Panc1 (cell line): ENCODE data around the gene LINC00237. TPM values are rescaled to one million over a fixed set of nuclear protein-coding genes. Genes with fewer than 3 reads are reported as not detected.

Experiments
- ATAC-seq: fragments of 200-7000 bp; cut with Tn5 transposase; 2 replicates; pipeline ENCODE4 v1.9.1; 2020; ENCODE audit warnings: mild to moderate bottlenecking, moderate library complexity
- BruUV-seq: library from RNA; stranded (reverse); fragments of 400-500 nt; replicated peaks from 2 replicates; lab custom pipeline; 2021; lab: Mats Ljungman, UMichigan
- CTCF ChIA-PET: fragments of 300-600 bp; sonication (Branson Sonifier 250); formaldehyde crosslinking; loops from one replicate; lab custom pipeline; 2022; ENCODE audit warnings: antibody characterized with exemption; lab: Charles Lee
- POLR2A ChIA-PET: fragments of 300-600 bp; sonication (Branson Sonifier 250); formaldehyde crosslinking; loops from one replicate; lab custom pipeline; 2022; ENCODE audit warnings: antibody characterized with exemption; lab: Charles Lee
- DNase-seq: peaks from one replicate; pipeline ENCODE4 v3.0.0-alpha.2; 2010; ENCODE audit warnings: low read depth, low spot score
- H3K27ac ChIP-seq: 2 replicates; pipeline ENCODE4 v1.5.1; 2011; ENCODE audit warnings: mild to moderate bottlenecking, low read length, inconsistent platforms
- H3K27me3 ChIP-seq: fragments of 200-500 bp; sonication (Bioruptor generic); 2 replicates; pipeline ENCODE4 v1.6.0; 2014; ENCODE audit warnings: low read length, inconsistent platforms; ENCODE audit not compliant: control insufficient read depth, insufficient read depth
- H3K36me3 ChIP-seq: fragments of 200-500 bp; sonication (Bioruptor generic); 2 replicates; pipeline ENCODE4 v1.5.1; 2014; ENCODE audit warnings: inconsistent platforms, mild to moderate bottlenecking, low read length, moderate library complexity; ENCODE audit not compliant: control insufficient read depth, insufficient read depth
- H3K4me1 ChIP-seq: 2 replicates; pipeline ENCODE4 v1.5.1; 2011; ENCODE audit warnings: inconsistent platforms, mild to moderate bottlenecking, low read length, moderate library complexity; ENCODE audit not compliant: control insufficient read depth, insufficient read depth
- H3K4me3 ChIP-seq, 2 experiments: 2 replicates each; pipeline ENCODE4 v1.5.1; 2011 to 2012; ENCODE audit warnings: low read depth in 2 of 2, low read length in 2 of 2, mild to moderate bottlenecking in 2 of 2, inconsistent platforms in 1 of 2, moderate library complexity in 1 of 2
- H3K9me3 ChIP-seq: fragments of 200-500 bp; sonication (Bioruptor generic); 2 replicates; pipeline ENCODE4 v1.5.1; 2014; ENCODE audit warnings: low read depth, mild to moderate bottlenecking, inconsistent platforms, low read length, moderate library complexity; ENCODE audit not compliant: control insufficient read depth, insufficient read depth
- CTCF ChIP-seq: fragments of 450-650 bp; IDR thresholded peaks from 2 replicates; pipeline ENCODE4 v1.5.1; 2017; ENCODE audit warnings: mild to moderate bottlenecking
- POLR2AphosphoS5 ChIP-seq: IDR thresholded peaks from 2 replicates; pipeline ENCODE4 v1.6.1; 2012; ENCODE audit warnings: mild to moderate bottlenecking, low read depth, low read length, moderate library complexity
- REST ChIP-seq, 2 experiments: IDR thresholded peaks; 2 replicates each; pipeline ENCODE4 v1.6.1; 2011 to 2012; ENCODE audit warnings: low read depth in 2 of 2, control low read depth in 1 of 2, low read length in 1 of 2, mild to moderate bottlenecking in 1 of 2, moderate library complexity in 1 of 2; ENCODE audit not compliant: insufficient read depth in 1 of 2
- SIN3A ChIP-seq: IDR thresholded peaks from 2 replicates; pipeline ENCODE4 v1.6.1; 2012; ENCODE audit warnings: low read depth, mild to moderate bottlenecking, low read length, moderate library complexity, borderline replicate concordance; ENCODE audit not compliant: insufficient read depth
- TCF7L2 ChIP-seq: IDR thresholded peaks from 2 replicates; pipeline ENCODE4 v1.6.1; 2011; ENCODE audit warnings: mild to moderate bottlenecking, low read depth, low read length, inconsistent platforms
- in situ Hi-C: cut with HindIII; loops from 2 replicates; pipeline ENCODE4 v1.10.0; 2016; ENCODE audit warnings: low sequenced_read_pairs, low pct_unique_long_range_greater_than_20kb
- intact Hi-C: fragments of 100-400 bp; cut with micrococcal nuclease; formaldehyde crosslinking; loops from one replicate; pipeline ENCODE4 v1.10.0; 2022; ENCODE audit not compliant: unreplicated experiment
- total RNA-seq: library from RNA; stranded (reverse); gene quantifications from one replicate; pipeline ENCODE4 v1.2.1, GENCODE V29; 2021; ENCODE audit not compliant: unreplicated experiment

The LINC00237 gene
- total RNA-seq, 1 experiment from 2014 or later, result not detected

- Histone ChIP-seq H3K9me3 (no peaks in the 10 kb centered on the region), H3K27ac (no peak overlapping the region), H3K36me3 (no peaks in the 10 kb centered on the region), H3K27me3 (no peaks in the 10 kb centered on the region), H3K4me3 (no peak overlapping the region), H3K4me1 (no peaks in the 10 kb centered on the region)
- TF ChIP-seq REST (IDR thresholded peaks at IDR 0.05; ENCODE audit: insufficient read depth in 1 of 2, low read depth in 2 of 2, low read length in 1 of 2) (no peak), SIN3A (no peak), CTCF (peak; percentile 13; the same call in 1 of the 2 replicates), POLR2AphosphoS5 (no peak), TCF7L2 (no peak)
- intact Hi-C loops (no loop called here), in situ Hi-C loops (no loop called here)
- ATAC-seq, result no peak
- no TSS peak for BruUV-seq
- DNase-seq, result no peak
- ChIA-PET CTCF (no interaction called here), POLR2A (no interaction called here)
These were observed 53.0 kb downstream of the LINC00237 start for GRCh38 chr20:21053002-21053762.

GRCh38 chr20:21052686-21053001 is 53.5 kb downstream of the LINC00237 start:
- H3K4me1 ChIP-seq, result no peaks in the 10 kb centered on the region
- H3K9me3 ChIP-seq, result no peaks in the 10 kb centered on the region
- in situ Hi-C loops (no loop called here), intact Hi-C loops (no loop called here)
- ATAC-seq (no peak), DNase-seq (no peak)
- H3K27me3 ChIP-seq, result no peaks in the 10 kb centered on the region
- POLR2A ChIA-PET, result no interaction called here
- H3K4me3 ChIP-seq, result no peak overlapping the region
- TF ChIP-seq TCF7L2, result no peak
- TF ChIP-seq CTCF, result no peak
- TF ChIP-seq SIN3A, result no peak
- TF ChIP-seq POLR2AphosphoS5, result no peak
- TF ChIP-seq REST (IDR thresholded peaks at IDR 0.05; ENCODE audit: insufficient read depth in 1 of 2, low read depth in 2 of 2, low read length in 1 of 2), result no peak
- H3K27ac ChIP-seq, result no peak overlapping the region
- no peaks in the 10 kb centered on the region for H3K36me3 ChIP-seq
- no TSS peak for BruUV-seq
- CTCF ChIA-PET, result no interaction called here
